ENCODE data around the gene POTEB.
"Not testable (repeated sequence)": the region's sequence is repeated elsewhere in the genome, so short reads cannot be mapped to it uniquely, and the experiment has no call there.

The POTEB gene

GRCh38 chr15:21877635-21878034 is at the start of gene POTEB:
TSS of gene POTEB (minus strand) at chr15:21877735. CDS start at chr15:21877246, 489 bp downstream.
- not testable (repeated sequence) for H3K9ac ChIP-seq (ENCODE audit: low read depth, low read length); H3K27me3 ChIP-seq (ENCODE audit: insufficient read depth, low read length); H3K4me1 ChIP-seq (ENCODE audit: insufficient read depth, low read length)

DNA sequence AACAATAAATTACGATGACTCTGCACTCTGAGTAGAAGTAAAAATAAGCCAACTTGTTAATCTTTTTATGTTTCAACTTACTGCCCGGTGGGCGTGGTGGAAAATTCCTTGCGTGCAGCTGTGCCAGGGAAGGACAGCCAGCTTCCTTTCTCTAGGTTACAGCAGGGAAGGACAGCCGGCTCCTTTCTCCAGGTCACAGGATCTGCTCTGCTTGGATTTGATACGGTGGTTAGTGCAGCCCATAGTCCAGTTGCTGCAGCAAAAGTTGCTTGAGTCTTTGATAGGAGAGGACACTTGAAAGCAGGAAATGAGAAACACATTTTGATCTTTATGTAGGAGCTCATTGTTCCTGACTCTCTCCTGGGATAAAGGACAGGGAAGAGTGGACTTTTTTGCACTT is 13.4 kb upstream of the POTEB start:
- not testable (repeated sequence) for H3K4me3 ChIP-seq (ENCODE audit: low read length); H3K27me3 ChIP-seq (ENCODE audit: insufficient read depth, low read length); H3K4me1 ChIP-seq (ENCODE audit: insufficient read depth, low read length); H3K9ac ChIP-seq (ENCODE audit: low read depth, low read length); H3K36me3 ChIP-seq (ENCODE audit: insufficient read depth, low read depth, low read length); H3K9me3 ChIP-seq (ENCODE audit: insufficient read depth, low read depth, low read length); H3K27ac ChIP-seq (ENCODE audit: low read length)

More at GRCh38 chr15:21877635-21878034, at the start of gene POTEB:
- not testable (repeated sequence) for H3K4me3 ChIP-seq (ENCODE audit: low read length); H3K36me3 ChIP-seq (ENCODE audit: insufficient read depth, low read depth, low read length); H3K27ac ChIP-seq (ENCODE audit: low read length); H3K9me3 ChIP-seq (ENCODE audit: insufficient read depth, low read depth, low read length)

- H3K36me3 ChIP-seq (ENCODE audit: insufficient read depth, low read depth, low read length); H3K4me3 ChIP-seq (ENCODE audit: low read length); H3K9me3 ChIP-seq (ENCODE audit: insufficient read depth, low read depth, low read length); H3K4me1 ChIP-seq (ENCODE audit: insufficient read depth, low read length); H3K9ac ChIP-seq (ENCODE audit: low read depth, low read length); H3K27me3 ChIP-seq (ENCODE audit: insufficient read depth, low read length); H3K27ac ChIP-seq (ENCODE audit: low read length): not testable (repeated sequence)
These were observed 12.0 kb upstream of the POTEB start for GRCh38 chr15:21889542-21889941.

GRCh38 chr15:21838831-21839230 is 38.7 kb downstream of the POTEB start:
- not testable (repeated sequence) for H3K4me3 ChIP-seq (ENCODE audit: low read length)

More at GRCh38 chr15:21838831-21839230, 38.7 kb downstream of the POTEB start:
- H3K9me3 ChIP-seq (ENCODE audit: insufficient read depth, low read depth, low read length); H3K9ac ChIP-seq (ENCODE audit: low read depth, low read length); H3K27me3 ChIP-seq (ENCODE audit: insufficient read depth, low read length); H3K27ac ChIP-seq (ENCODE audit: low read length); H3K4me1 ChIP-seq (ENCODE audit: insufficient read depth, low read length); H3K36me3 ChIP-seq (ENCODE audit: insufficient read depth, low read depth, low read length): not testable (repeated sequence)

Data from iPS-20b (cell line).